D341Med (cell line): ENCODE measurements around the gene LRRC61.
"Not testable (repeated sequence)": the region's sequence is repeated elsewhere in the genome, so short reads cannot be mapped to it uniquely, and the experiment has no call there.

Experiments used
- DNase-seq: peaks from one replicate; pipeline ENCODE4 v3.0.0; 2012; ENCODE audit warnings: low spot score

The LRRC61 gene

DNA sequence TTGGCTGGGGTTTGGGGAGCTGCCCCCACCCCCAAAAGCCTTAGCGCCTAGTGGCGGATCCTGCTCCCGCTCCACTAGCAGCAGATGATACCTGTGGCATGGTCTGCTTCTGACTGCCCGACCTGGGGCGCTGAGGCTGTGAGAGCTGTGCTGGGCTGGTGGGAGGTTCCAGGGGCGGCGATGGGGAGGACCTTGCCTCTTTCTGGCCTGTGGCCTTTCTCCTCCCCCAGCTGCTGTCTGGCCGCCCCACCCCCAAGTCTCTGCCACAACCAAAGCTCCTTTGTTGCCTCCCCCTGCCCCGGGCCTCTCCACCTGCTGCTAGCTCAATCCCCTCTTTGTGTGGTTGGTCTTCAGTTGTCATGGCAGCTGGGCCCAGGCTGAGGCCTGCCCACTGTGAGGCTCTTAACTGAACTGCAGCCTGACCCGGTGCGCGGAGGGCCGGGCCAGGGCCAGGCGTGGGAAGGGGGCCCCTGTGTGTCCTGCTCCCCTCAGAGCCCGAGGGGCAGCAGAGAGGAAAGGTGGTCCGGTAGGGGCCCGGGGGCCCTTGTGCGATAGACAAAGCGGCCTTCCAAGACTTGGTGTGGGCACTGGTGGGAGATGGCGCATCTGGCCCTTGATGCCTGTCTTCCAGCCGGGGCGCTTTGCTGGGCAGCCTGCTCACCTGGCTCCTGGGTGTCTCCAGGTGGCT is 60.7 kb downstream of the LRRC61 start:
- no peak for DNase-seq

DNA sequence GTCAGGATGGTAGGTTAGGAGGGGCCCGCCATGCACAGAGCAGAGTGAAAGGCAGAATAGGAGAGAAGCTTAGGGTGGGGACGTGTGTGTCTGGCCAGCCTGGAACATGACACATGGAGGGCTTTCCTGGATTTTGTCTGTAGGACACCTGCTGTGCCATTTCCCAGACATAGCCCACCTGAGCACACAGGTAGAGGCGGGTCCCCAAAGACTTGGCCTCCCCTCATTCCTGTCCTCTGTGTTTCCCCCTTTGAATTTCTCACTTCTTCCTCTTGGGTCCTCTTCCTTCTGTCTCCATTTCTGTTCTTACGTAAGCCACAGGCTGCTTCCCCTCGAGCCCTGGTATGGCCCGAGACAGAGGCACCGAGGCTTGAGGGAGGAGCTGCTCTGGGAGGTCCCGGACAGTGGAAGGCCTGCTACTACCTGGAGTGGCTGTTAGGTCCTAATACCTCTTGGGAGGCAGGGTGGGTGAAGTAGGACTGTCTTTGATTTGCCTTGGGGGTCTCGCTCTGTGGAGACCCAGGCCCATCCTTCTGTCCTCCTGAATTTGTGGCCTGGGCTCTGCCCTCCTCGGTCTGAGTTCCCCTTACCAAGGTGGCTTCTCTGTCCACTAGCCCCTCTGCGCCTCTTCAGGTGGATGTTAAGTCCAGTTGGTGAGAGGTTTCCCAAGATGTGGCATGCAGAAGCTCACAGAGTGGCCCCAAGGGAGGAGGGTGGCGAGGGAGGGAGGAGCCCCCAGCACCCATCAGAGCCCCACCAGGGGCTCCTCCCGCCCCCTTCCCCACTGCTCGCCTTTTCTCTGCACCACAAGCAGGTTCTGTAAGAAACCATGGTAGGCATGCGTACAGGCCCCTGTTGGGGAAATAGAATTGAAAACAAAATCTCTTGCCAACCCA is 61.5 kb downstream of the LRRC61 start:
- DNase-seq, result no peak

- DNase-seq, result no peak
Measured at GRCh38 chr7:150385302-150385723, 62.2 kb downstream of the LRRC61 start.

DNA sequence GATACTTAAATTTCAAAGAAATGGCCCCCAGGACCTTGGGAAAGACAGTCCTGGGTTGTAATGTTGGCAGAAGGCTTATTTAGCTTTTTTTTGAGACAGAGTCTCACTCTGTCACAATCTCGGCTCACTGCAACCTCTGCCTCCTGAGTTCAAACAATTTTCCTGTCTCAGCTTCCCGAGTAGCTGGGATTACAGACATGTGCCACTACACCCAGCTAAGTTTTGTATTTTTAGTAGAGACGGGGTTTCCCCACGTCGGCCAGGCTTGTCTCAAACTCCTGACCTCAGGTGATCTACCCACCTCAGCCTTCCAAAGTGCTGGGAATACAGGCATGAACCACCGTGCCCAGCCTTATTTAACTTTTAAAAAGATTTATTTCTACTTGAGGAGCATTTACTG is 62.7 kb downstream of the LRRC61 start:
- not testable (repeated sequence) for DNase-seq
